OCI-LY1 (cell line): ENCODE measurements around the gene PRKCA.

Source experiments
- H2AFZ ChIP-seq: fragments of 200-600 bp; sonication (generic), shearing (Covaris generic); 2 replicates; pipeline ENCODE4 v1.6.0; 2014; ENCODE audit warnings: antibody characterized with exemption, mild to moderate bottlenecking, low read length
- H3F3A ChIP-seq: fragments of 200-600 bp; sonication (generic), shearing (Covaris generic); 2 replicates; pipeline ENCODE4 v1.6.0; 2014; ENCODE audit warnings: mild to moderate bottlenecking, antibody characterized with exemption, low read length, moderate library complexity; ENCODE audit not compliant: insufficient read depth
- H3K27ac ChIP-seq: fragments of 200-600 bp; sonication (generic); 2 replicates; pipeline ENCODE4 v1.5.1; 2014; ENCODE audit warnings: low read length, mixed run types, mild to moderate bottlenecking, low read depth; ENCODE audit not compliant: poor library complexity, severe bottlenecking
- H3K27me3 ChIP-seq: fragments of 200-600 bp; sonication (generic); 2 replicates; pipeline ENCODE4 v1.6.0; 2014; ENCODE audit warnings: antibody characterized with exemption, mild to moderate bottlenecking, low read length, moderate library complexity; ENCODE audit not compliant: insufficient read depth
- H3K36me3 ChIP-seq: fragments of 200-600 bp; sonication (generic); 2 replicates; pipeline ENCODE4 v1.6.1; 2014; ENCODE audit warnings: mild to moderate bottlenecking, antibody characterized with exemption, low read length, moderate library complexity, mixed read lengths; ENCODE audit not compliant: insufficient read depth
- H3K4me1 ChIP-seq: fragments of 200-600 bp; sonication (generic); 2 replicates; pipeline ENCODE4 v1.5.1; 2014; ENCODE audit warnings: mild to moderate bottlenecking, low read length, moderate library complexity; ENCODE audit not compliant: insufficient read depth, severe bottlenecking
- H3K4me2 ChIP-seq: fragments of 200-600 bp; sonication (generic), shearing (Covaris generic); 2 replicates; pipeline ENCODE4 v1.6.1; 2014; ENCODE audit warnings: low read length
- H3K4me3 ChIP-seq: fragments of 200-600 bp; sonication (generic); 2 replicates; pipeline ENCODE4 v1.5.1; 2014; ENCODE audit warnings: low read length, low read depth, mild to moderate bottlenecking, mixed read lengths; ENCODE audit not compliant: poor library complexity, severe bottlenecking
- H3K79me2 ChIP-seq: fragments of 200-600 bp; shearing (Covaris generic); 2 replicates; pipeline ENCODE4 v1.6.1; 2016; ENCODE audit warnings: mixed run types, low read length, mixed read lengths; ENCODE audit not compliant: insufficient read depth
- H3K9ac ChIP-seq: fragments of 200-600 bp; sonication (generic), shearing (Covaris generic); 2 replicates; pipeline ENCODE4 v1.6.1; 2014; ENCODE audit warnings: mild to moderate bottlenecking, low read length, mixed read lengths
- H3K9me2 ChIP-seq: fragments of 200-600 bp; sonication (generic), shearing (Covaris generic); 2 replicates; pipeline ENCODE4 v1.6.1; 2014; ENCODE audit warnings: low read depth, mild to moderate bottlenecking, low read length, mixed read lengths
- H3K9me3 ChIP-seq: fragments of 200-600 bp; shearing (Covaris generic); 2 replicates; pipeline ENCODE4 v1.6.1; 2014; ENCODE audit warnings: low read length, mixed read lengths
- H4K20me1 ChIP-seq: fragments of 200-600 bp; sonication (generic), shearing (Covaris generic); 2 replicates; pipeline ENCODE4 v1.6.0; 2016; ENCODE audit warnings: mild to moderate bottlenecking, low read length; ENCODE audit not compliant: insufficient read depth
- CTCF ChIP-seq: fragments of 200-600 bp; sonication (generic), shearing (Covaris generic); IDR thresholded peaks from 2 replicates; pipeline ENCODE4 v1.5.1; 2017; ENCODE audit warnings: mild to moderate bottlenecking, antibody characterized with exemption, low read length, moderate library complexity, mixed read lengths
- EZH2 ChIP-seq: fragments of 200-600 bp; sonication (generic), shearing (Covaris generic); IDR thresholded peaks from 2 replicates; pipeline ENCODE4 v1.8.0; 2017; ENCODE audit warnings: borderline replicate concordance, mixed run types, mild to moderate bottlenecking, antibody characterized with exemption, low read length, moderate library complexity, mixed read lengths

PRKCA gene

GRCh38 chr17:66415366-66416206, 113.2 kb downstream of the PRKCA start:
- Histone ChIP-seq H3K27me3 (no peaks in the 10 kb centered on the region), H3K27ac (peak overlapping the region; percentile 92)

DNA sequence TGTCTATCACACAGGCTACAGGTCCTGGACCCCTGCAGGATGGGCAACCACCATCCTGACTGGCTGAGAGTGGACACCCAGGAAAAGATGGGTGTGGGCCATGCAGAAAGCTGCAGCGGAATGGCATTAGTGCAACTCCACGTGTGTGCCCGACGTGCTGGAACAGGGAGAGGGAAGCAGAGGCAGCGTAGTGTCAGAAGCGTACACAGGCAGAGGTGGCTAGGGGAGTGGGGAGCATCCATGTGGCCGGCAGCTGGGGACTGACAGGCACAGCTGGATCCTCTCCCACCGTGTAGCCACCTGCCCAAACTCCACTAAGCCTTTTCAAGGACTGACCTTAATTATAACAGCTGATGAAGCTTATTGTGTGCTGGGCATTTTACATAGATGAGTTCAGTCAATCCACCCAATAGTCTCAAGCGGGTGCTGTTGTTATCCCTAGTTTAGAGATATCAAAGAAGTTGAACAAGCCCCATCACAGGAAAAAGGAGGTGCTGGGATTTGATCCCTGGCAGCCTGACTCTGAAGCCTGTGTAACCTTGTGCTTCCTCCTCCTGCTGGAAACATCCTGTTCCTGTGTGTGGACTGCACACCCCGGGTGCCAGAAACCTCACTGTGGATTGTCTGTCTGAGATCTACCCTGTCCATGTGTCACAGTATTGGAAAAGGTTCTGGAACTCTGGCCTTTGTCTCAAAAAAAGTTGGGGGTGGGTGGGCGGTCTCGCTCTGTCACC, 114.0 kb downstream of the PRKCA start:
- peaks cover 8% of the 10 kb centered on the region; the same call in 1 of the 2 replicates for H3K79me2 ChIP-seq
- no peak overlapping the region; the same call in 1 of the 2 replicates for H3K9ac ChIP-seq
- no peaks in the 10 kb centered on the region for H3K36me3 ChIP-seq
- no peaks in the 10 kb centered on the region for H3K9me3 ChIP-seq
- no peaks in the 10 kb centered on the region for H3F3A ChIP-seq
- H3K27me3 ChIP-seq = no peaks in the 10 kb centered on the region
- H3K4me1 ChIP-seq = peaks cover 58% of the 10 kb centered on the region
- H2AFZ ChIP-seq = no peak overlapping the region
- H4K20me1 ChIP-seq = no peaks in the 10 kb centered on the region
- peak overlapping the region; percentile 92 for H3K27ac ChIP-seq
- H3K9me2 ChIP-seq = no peaks in the 10 kb centered on the region
- no peak overlapping the region for H3K4me3 ChIP-seq
- H3K4me2 ChIP-seq = no peak overlapping the region
- TF ChIP-seq CTCF (no peak), EZH2 (no peak)

More at GRCh38 chr17:66415366-66416206, 113.2 kb downstream of the PRKCA start:
- Histone ChIP-seq H3K9me2 (no peaks in the 10 kb centered on the region), H3K9ac (peak overlapping the region; percentile 40), H3K4me3 (no peak overlapping the region), H3K9me3 (no peaks in the 10 kb centered on the region), H3K79me2 (peaks cover 8% of the 10 kb centered on the region; the same call in 1 of the 2 replicates), H2AFZ (no peak overlapping the region), H3K36me3 (no peaks in the 10 kb centered on the region), H3K4me2 (peak overlapping the region; percentile 51), H3F3A (no peaks in the 10 kb centered on the region), H4K20me1 (no peaks in the 10 kb centered on the region), H3K4me1 (peaks cover 62% of the 10 kb centered on the region)
- TF ChIP-seq CTCF (no peak), EZH2 (no peak)

GRCh38 chr17:66417300-66417719, 114.9 kb downstream of the PRKCA start:
- H3K36me3 ChIP-seq = no peaks in the 10 kb centered on the region
- peaks cover 53% of the 10 kb centered on the region for H3K4me1 ChIP-seq
- H3K9me2 ChIP-seq = no peaks in the 10 kb centered on the region
- no peaks in the 10 kb centered on the region for H4K20me1 ChIP-seq
- H3K9ac ChIP-seq = no peak overlapping the region
- no peaks in the 10 kb centered on the region for H3K9me3 ChIP-seq
- H3K79me2 ChIP-seq = peaks cover 8% of the 10 kb centered on the region; the same call in 1 of the 2 replicates
- H3K27me3 ChIP-seq = no peaks in the 10 kb centered on the region
- H3K4me2 ChIP-seq = no peak overlapping the region
- H3K27ac ChIP-seq = peak overlapping the region; percentile 25
- no peaks in the 10 kb centered on the region for H3F3A ChIP-seq
- H3K4me3 ChIP-seq = no peak overlapping the region
- TF ChIP-seq EZH2 (no peak), CTCF (no peak)
- no peak overlapping the region for H2AFZ ChIP-seq
